CD14-positive monocyte (primary cell): ENCODE results near the gene EXT2. TPM values are rescaled to one million over a fixed set of nuclear protein-coding genes. Genes with fewer than 3 reads are reported as not detected.
A peak's percentile ranks its signal among the peaks of the same experiment; 100 is the strongest.

Experiments used
- DNase-seq, 3 donors: peaks; one replicate each; pipeline ENCODE4 v3.0.0-alpha.2; 2011 to 2022
- H2AFZ ChIP-seq: 2 replicates; pipeline ENCODE4 v1.6.0; 2012; ENCODE audit warnings: mild to moderate bottlenecking, low read depth, low read length, inconsistent platforms; ENCODE audit not compliant: insufficient read depth, poor library complexity, severe bottlenecking
- H3K27ac ChIP-seq, 2 donors: 1 replicate in 1 of 2; 2 replicates in 1 of 2; pipeline ENCODE4 v1.5.1; 2012 to 2013; ENCODE audit warnings: low read length in 2 of 2, control low read depth in 1 of 2, inconsistent platforms in 1 of 2, low read depth in 1 of 2, mild to moderate bottlenecking in 1 of 2
- H3K27me3 ChIP-seq, 2 donors: one replicate each; pipeline versions ENCODE4 v1.6.0 to v1.6.1; 2011 to 2013; ENCODE audit warnings: low read length in 2 of 2; ENCODE audit not compliant: control insufficient read depth in 2 of 2, insufficient read depth in 2 of 2
- H3K36me3 ChIP-seq, 2 donors: replicated peaks in 1 of 2; 1 replicate in 1 of 2; 2 replicates in 1 of 2; pipeline versions ENCODE4 v1.5.1 to v1.6.1; 2012 to 2013; ENCODE audit warnings: low read length in 2 of 2, control low read depth in 1 of 2, inconsistent platforms in 1 of 2, mild to moderate bottlenecking in 1 of 2; ENCODE audit not compliant: insufficient read depth in 2 of 2, control insufficient read depth in 1 of 2
- H3K4me1 ChIP-seq, 2 donors: 1 replicate in 1 of 2; 2 replicates in 1 of 2; pipeline versions ENCODE4 v1.5.1 to v1.6.1; 2012 to 2013; ENCODE audit warnings: low read length in 2 of 2, control low read depth in 1 of 2, inconsistent platforms in 1 of 2, mild to moderate bottlenecking in 1 of 2, moderate library complexity in 1 of 2; ENCODE audit not compliant: insufficient read depth in 2 of 2, control insufficient read depth in 1 of 2
- H3K4me2 ChIP-seq: replicated peaks from 2 replicates; pipeline ENCODE3; 2012; ENCODE audit warnings: low read length, moderate library complexity, mild to moderate bottlenecking; ENCODE audit not compliant: poor library complexity, severe bottlenecking; ENCODE audit errors: extremely low read depth
- H3K4me3 ChIP-seq, 3 experiments: fragments of 200-600 bp in 1 of 3; sonication (generic) in 1 of 3; replicated peaks in 1 of 3; 1 replicate in 2 of 3; 2 replicates in 1 of 3; pipeline ENCODE4 v1.5.1; 2011 to 2013; ENCODE audit warnings: low read length in 3 of 3, mild to moderate bottlenecking in 3 of 3, control low read depth in 2 of 3, low read depth in 2 of 3, inconsistent platforms in 1 of 3, moderate library complexity in 1 of 3
- H3K79me2 ChIP-seq: 2 replicates; pipeline ENCODE4 v1.6.0; 2012; ENCODE audit warnings: mild to moderate bottlenecking, control low read depth, inconsistent platforms, low read length, moderate library complexity; ENCODE audit not compliant: insufficient read depth
- H3K9ac ChIP-seq: 2 replicates; pipeline ENCODE4 v1.6.0; 2017; ENCODE audit warnings: low read length, mild to moderate bottlenecking; ENCODE audit not compliant: insufficient read depth, poor library complexity, severe bottlenecking
- H3K9me3 ChIP-seq, 2 donors: replicated peaks in 1 of 2; 1 replicate in 1 of 2; 2 replicates in 1 of 2; pipeline versions ENCODE4 v1.5.1 to v1.6.1; 2012 to 2013; ENCODE audit warnings: low read length in 2 of 2, control low read depth in 1 of 2; ENCODE audit not compliant: control insufficient read depth in 1 of 2, insufficient read depth in 1 of 2
- H4K20me1 ChIP-seq: 2 replicates; pipeline ENCODE4 v1.6.0; 2012; ENCODE audit warnings: mild to moderate bottlenecking, low read length, control low read depth, moderate library complexity; ENCODE audit not compliant: insufficient read depth
- H3K27ac Mint-ChIP-seq, 7 donors: one replicate each; pipeline ENCODE4 v1.8.0; 2020; ENCODE audit warnings: mild to moderate bottlenecking in 7 of 7, mixed read lengths in 7 of 7, moderate library complexity in 6 of 7, inconsistent platforms in 2 of 7
- H3K27me3 Mint-ChIP-seq, 3 donors: one replicate each; pipeline ENCODE4 v1.8.0; 2021 to 2022; ENCODE audit warnings: low read depth in 3 of 3, mild to moderate bottlenecking in 3 of 3, mixed read lengths in 3 of 3, moderate library complexity in 3 of 3, inconsistent platforms in 1 of 3
- H3K36me3 Mint-ChIP-seq, 2 donors: one replicate each; pipeline ENCODE4 v1.8.0; 2020; ENCODE audit warnings: mixed read lengths in 2 of 2, inconsistent platforms in 1 of 2, mild to moderate bottlenecking in 1 of 2
- H3K4me1 Mint-ChIP-seq: one replicate; pipeline ENCODE4 v1.8.0; 2020; ENCODE audit warnings: mild to moderate bottlenecking, mixed read lengths
- H3K4me3 Mint-ChIP-seq, 2 donors: one replicate each; pipeline ENCODE4 v1.8.0; 2020; ENCODE audit warnings: mild to moderate bottlenecking in 2 of 2, mixed read lengths in 2 of 2, moderate library complexity in 1 of 2
- H3K9me3 Mint-ChIP-seq, 7 donors: one replicate each; pipeline ENCODE4 v1.8.0; 2020 to 2022; ENCODE audit warnings: mixed read lengths in 7 of 7, mild to moderate bottlenecking in 6 of 7, moderate library complexity in 6 of 7, inconsistent platforms in 2 of 7
- WGBS: methylation state at CpG from one replicate; pipeline ENCODE4 v1.1.5; 2013; ENCODE audit warnings: missing lambda C conversion rate; ENCODE audit not compliant: insufficient coverage; 5-methylcytosine and 5-hydroxymethylcytosine counted together
- intact Hi-C, 2 donors: fragments of 100-400 bp; cut with micrococcal nuclease; formaldehyde crosslinking; loops; one replicate each; pipeline versions ENCODE4 v1.15.0 to v1.15.1; 2023
- polyA plus RNA-seq, 3 donors: library from polyadenylated mRNA; depleted of rRNA in 1 of 3; unstranded in 2 of 3; stranded (reverse) in 1 of 3; fragments of 300-500 nt in 2 of 3; fragments of >200 nt in 1 of 3; fragmentation: Illumina TruSeq in 2 of 3; gene quantifications; 1 replicate in 2 of 3; 2 replicates in 1 of 3; pipeline ENCODE4 v1.2.3, GENCODE V29; 2012 to 2021
- TF ChIP-seq, protein P1 (sequence below): fragments of 200-600 bp; IDR thresholded peaks from one replicate; pipeline ENCODE4 v1.8.0; 2022; ENCODE audit warnings: antibody characterized with exemption, mild to moderate bottlenecking

Gene EXT2
- polyA plus RNA-seq, 3 donors = 17.2 to 41.1 (median 34.2) TPM

DNA sequence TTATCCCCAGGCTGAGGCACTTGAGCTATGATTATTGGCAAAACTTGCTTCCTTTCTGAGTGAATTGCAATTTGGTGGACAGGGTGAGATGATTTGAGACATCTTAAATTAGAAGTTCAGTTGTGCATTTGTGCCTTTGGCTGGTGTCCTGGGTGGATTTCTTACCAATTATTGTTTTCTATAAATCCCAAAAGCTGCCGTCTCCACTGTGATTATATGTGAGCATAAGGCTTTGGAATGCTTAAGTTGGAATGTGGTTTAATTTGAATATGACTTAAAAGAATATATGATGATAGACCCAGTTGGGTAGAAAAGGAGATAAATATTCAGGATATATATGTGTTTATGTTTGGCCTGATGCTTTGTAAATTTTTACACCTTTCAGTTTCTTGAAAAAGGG lies 70.0 kb downstream of the EXT2 start:
- Histone ChIP-seq H3K4me3 (no peak overlapping the region), H2AFZ (no peak overlapping the region), H3K36me3 (no peaks in the 10 kb centered on the region), H3K27ac (no peak overlapping the region), H3K9me3 (no peaks in the 10 kb centered on the region), H3K27me3 (no peaks in the 10 kb centered on the region), H3K9ac (no peak overlapping the region), H3K4me2 (no peak overlapping the region), H3K4me1 (no peaks in the 10 kb centered on the region), H3K79me2 (no peaks in the 10 kb centered on the region), H4K20me1 (no peaks in the 10 kb centered on the region)
- Mint-ChIP-seq H3K4me1 (no peaks in the 10 kb centered on the region), H3K4me3 (no peak overlapping the region), H3K27me3 (no peaks in the 10 kb centered on the region), H3K27ac (no peak overlapping the region), H3K36me3 (peaks cover 1 to 3% of the 10 kb centered on the region in 2 donors), H3K9me3 (peaks cover 0 to 5% (median 1%) of the 10 kb centered on the region in 7 donors)
- no peak for DNase-seq
- no CpG with 5 or more reads among the region's 1 CpG for WGBS
- intact Hi-C loops = no loop called here
- TF ChIP-seq, protein P1, sequence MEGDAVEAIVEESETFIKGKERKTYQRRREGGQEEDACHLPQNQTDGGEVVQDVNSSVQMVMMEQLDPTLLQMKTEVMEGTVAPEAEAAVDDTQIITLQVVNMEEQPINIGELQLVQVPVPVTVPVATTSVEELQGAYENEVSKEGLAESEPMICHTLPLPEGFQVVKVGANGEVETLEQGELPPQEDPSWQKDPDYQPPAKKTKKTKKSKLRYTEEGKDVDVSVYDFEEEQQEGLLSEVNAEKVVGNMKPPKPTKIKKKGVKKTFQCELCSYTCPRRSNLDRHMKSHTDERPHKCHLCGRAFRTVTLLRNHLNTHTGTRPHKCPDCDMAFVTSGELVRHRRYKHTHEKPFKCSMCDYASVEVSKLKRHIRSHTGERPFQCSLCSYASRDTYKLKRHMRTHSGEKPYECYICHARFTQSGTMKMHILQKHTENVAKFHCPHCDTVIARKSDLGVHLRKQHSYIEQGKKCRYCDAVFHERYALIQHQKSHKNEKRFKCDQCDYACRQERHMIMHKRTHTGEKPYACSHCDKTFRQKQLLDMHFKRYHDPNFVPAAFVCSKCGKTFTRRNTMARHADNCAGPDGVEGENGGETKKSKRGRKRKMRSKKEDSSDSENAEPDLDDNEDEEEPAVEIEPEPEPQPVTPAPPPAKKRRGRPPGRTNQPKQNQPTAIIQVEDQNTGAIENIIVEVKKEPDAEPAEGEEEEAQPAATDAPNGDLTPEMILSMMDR = no peak

GRCh38 chr11:44167046-44167445 lies 71.6 kb downstream of the EXT2 start:
- H3K4me3 Mint-ChIP-seq = no peak overlapping the region
- intact Hi-C loops = no loop called here
- H3K9me3 ChIP-seq = no peaks in the 10 kb centered on the region
- no peak overlapping the region for H3K4me2 ChIP-seq
- H3K4me1 Mint-ChIP-seq = no peaks in the 10 kb centered on the region
- H3K27me3 ChIP-seq = no peaks in the 10 kb centered on the region
- H2AFZ ChIP-seq = no peak overlapping the region
- H3K36me3 ChIP-seq = peaks cover 0 to 6% of the 10 kb centered on the region in 2 donors
- no peaks in the 10 kb centered on the region for H3K79me2 ChIP-seq
- H3K9ac ChIP-seq = no peak overlapping the region
- no peak overlapping the region for H3K27ac ChIP-seq
- no peaks in the 10 kb centered on the region for H3K4me1 ChIP-seq
- H3K27me3 Mint-ChIP-seq = peaks cover 0 to 1% (median 0%) of the 10 kb centered on the region in 3 donors
- TF ChIP-seq, protein P1 = no peak
- DNase-seq = no peak
- no CpG with 5 or more reads among the region's 2 CpGs for WGBS
- H4K20me1 ChIP-seq = no peaks in the 10 kb centered on the region
- H3K9me3 Mint-ChIP-seq = peaks cover 0 to 5% (median 1%) of the 10 kb centered on the region in 7 donors
- no peak overlapping the region for H3K4me3 ChIP-seq
- H3K27ac Mint-ChIP-seq = peak overlapping the region in 1 of 7 donors; percentile 15
- H3K36me3 Mint-ChIP-seq = peaks cover 6 to 9% of the 10 kb centered on the region in 2 donors
